Stimulated activated effector memory CD8-positive, alpha-beta T cell treated with anti-CD3 and anti-CD28 coated beads, Interleukin-12 subunit alpha, Interleukin-12 subunit beta, amount 100 ng/mL, for 72 hours (primary cell): ENCODE measurements around the gene GNAQ.

Experiments
- ATAC-seq: fragments of 150-1000 bp; cut with Tn5 transposase; 2 replicates; pipeline ENCODE4 v1.10.0; 2021
- DNase-seq, 2 donors: peaks; one replicate each; pipeline ENCODE4 v3.0.0; 2021 to 2022; ENCODE audit warnings: low spot score in 2 of 2
- H3K27ac Mint-ChIP-seq: one replicate; pipeline ENCODE4 v1.8.0; 2022; ENCODE audit warnings: mild to moderate bottlenecking, mixed read lengths
- H3K36me3 Mint-ChIP-seq: one replicate; pipeline ENCODE4 v1.8.0; 2022; ENCODE audit warnings: mild to moderate bottlenecking, mixed read lengths
- H3K4me1 Mint-ChIP-seq: one replicate; pipeline ENCODE4 v1.8.0; 2022; ENCODE audit warnings: mixed read lengths
- H3K4me3 Mint-ChIP-seq: one replicate; pipeline ENCODE4 v1.8.0; 2022; ENCODE audit warnings: mild to moderate bottlenecking, mixed read lengths
- H3K9me3 Mint-ChIP-seq: one replicate; pipeline ENCODE4 v1.8.0; 2022; ENCODE audit warnings: mixed read lengths

The GNAQ gene

DNA sequence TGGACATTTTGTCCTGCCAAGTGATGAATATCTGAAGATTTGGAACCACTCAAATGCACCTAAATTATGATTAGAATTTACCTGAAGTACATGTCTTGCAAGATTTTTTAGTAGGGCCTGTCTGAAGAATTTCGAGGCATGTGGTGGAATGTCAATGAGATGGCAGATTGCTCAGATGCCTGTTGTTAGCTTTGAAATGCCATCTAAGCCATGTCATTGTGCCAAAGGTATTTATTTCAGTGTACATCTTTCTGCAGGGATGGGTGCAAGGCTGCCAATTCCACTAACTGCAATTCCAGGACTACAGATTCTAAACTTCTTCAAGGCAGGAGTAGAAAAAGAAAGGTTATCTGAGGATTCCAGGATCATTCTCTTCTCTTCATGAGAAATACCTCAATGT lies 9.1 kb upstream of the GNAQ start:
- DNase-seq (no peak), ATAC-seq (no peak)
- Mint-ChIP-seq H3K4me1 (no peaks in the 10 kb centered on the region), H3K9me3 (no peaks in the 10 kb centered on the region), H3K4me3 (no peak overlapping the region), H3K27ac (no peak overlapping the region), H3K36me3 (no peaks in the 10 kb centered on the region)

DNA sequence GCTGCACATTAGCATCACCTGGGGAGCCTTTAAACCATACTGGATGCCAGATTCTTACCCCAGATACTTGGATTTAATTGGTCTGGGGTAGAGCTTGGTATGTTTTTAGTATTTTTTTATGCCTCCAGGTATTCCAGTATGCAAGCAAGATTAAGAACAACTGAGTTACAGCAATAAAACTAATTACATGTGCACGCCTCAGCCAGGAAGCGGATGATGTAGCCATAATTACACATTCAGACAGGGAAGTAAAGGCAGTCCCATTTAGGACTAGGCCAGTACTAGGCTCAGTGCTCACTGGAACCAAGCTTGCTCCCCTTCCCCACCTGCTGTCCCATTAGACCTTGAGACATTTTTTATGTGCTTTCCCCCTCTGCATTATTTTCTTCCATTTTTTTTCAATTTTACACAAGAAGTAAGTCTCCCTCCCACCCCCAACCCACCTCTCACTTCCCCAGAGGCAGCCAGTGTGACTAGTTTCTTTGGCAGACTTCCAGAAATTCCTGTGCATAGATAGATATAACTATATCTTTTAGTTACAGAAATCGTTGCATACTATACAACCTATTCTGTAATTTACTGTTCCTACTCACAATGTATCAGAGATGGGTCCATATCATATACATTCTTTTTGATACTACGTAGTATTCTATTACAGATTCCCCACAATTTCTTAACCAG lies 7.1 kb upstream of the GNAQ start:
- Mint-ChIP-seq H3K36me3 (no peaks in the 10 kb centered on the region), H3K4me1 (peaks cover 8% of the 10 kb centered on the region), H3K4me3 (no peak overlapping the region), H3K9me3 (no peaks in the 10 kb centered on the region), H3K27ac (no peak overlapping the region)
- ATAC-seq (no peak), DNase-seq (no peak)

DNA sequence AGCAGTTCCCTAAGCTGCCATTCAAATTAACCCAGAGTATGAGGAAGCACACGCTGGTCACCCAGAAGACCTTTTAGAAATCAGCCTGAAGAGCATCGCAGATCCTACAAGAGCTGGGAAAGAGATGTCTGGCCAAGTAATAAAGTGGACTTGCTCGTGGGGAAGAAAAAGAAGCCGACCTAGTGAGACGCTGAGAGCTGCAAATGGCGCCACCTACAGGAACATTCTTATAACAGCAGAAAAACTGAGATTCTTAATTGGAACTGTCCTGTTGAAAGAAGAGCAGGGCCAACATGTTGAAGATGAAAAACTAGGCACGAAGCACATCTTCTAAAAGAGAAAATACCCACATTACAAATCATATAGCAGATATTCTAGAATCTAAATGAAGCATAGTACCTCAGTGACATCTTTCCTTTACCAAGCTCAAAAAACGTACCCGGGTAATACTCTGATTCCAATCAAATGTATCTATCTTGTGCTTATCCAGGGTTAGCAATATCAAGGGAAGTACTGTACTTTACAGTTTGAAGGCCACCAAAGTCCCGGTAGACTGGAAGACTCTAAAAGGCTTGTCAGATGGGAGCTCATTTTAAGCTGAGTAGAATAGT lies 3.9 kb upstream of the GNAQ start:
- Mint-ChIP-seq H3K36me3 (no peaks in the 10 kb centered on the region), H3K4me3 (no peak overlapping the region), H3K4me1 (peaks cover 15% of the 10 kb centered on the region), H3K9me3 (no peaks in the 10 kb centered on the region), H3K27ac (no peak overlapping the region)
- DNase-seq = peak; percentile 14 to 56
- ATAC-seq = no peak

DNA sequence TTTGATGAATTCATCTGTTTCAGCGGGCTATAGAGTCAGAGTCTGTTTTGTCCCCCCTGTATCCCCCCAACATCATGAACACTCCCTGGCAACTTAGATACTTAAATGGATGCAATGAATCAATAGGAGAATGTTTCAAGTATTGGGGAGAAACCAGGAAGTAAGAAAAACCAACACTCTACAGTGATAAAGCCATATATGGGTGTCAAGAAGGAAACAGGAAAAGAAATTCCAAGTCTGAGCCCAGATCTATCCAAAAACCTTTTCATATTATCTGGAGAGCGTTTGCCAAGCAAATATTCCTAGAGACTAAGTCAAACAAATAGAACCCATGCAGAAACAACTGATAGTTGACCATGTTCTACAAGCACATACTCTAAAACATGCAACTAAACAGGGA lies 2.3 kb upstream of the GNAQ start:
- ATAC-seq (no peak), DNase-seq (no peak)
- no peak overlapping the region for H3K27ac Mint-ChIP-seq
- H3K9me3 Mint-ChIP-seq = no peaks in the 10 kb centered on the region
- peaks cover 31% of the 10 kb centered on the region for H3K4me1 Mint-ChIP-seq
- H3K4me3 Mint-ChIP-seq = no peak overlapping the region
- H3K36me3 Mint-ChIP-seq = no peaks in the 10 kb centered on the region

DNA sequence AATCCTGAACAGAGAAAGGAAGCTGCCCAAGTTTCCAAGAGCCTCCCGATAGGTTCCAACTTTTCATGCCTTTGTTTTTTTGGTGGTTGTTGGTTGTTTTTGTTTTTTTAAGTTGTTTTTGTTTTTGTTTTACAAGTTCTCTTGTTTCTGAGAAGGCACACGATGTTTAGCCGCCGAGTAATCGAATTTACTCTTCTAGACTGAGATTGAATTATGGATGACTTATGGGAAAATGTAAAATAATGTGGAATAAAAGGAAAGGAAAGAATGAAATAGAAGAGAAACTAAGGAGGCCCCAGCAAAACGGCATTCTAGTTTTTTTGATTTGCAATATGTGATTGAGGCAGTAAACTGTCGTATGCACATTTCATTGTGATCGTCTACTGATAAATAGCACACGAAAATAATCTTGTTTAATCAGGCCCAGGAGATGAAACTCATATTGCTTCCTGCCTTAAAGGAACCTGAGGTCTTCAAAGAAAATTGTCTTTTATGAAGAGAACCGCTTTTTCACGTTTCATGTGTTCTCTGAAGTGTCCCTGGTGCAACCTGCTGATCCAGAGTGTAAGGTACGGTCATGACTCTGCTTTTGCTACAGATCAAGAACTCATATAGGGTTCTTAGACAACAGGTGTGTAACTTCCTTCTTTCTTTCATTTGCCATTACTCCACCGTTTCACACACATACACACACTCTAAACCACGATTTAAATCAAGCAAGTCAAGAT lies 1.3 kb upstream of the GNAQ start:
- no peak for DNase-seq
- Mint-ChIP-seq H3K36me3 (no peaks in the 10 kb centered on the region), H3K9me3 (no peaks in the 10 kb centered on the region), H3K4me1 (peaks cover 35% of the 10 kb centered on the region), H3K4me3 (peak overlapping the region; percentile 84), H3K27ac (peak overlapping the region; percentile 75)
- ATAC-seq = no peak

DNA sequence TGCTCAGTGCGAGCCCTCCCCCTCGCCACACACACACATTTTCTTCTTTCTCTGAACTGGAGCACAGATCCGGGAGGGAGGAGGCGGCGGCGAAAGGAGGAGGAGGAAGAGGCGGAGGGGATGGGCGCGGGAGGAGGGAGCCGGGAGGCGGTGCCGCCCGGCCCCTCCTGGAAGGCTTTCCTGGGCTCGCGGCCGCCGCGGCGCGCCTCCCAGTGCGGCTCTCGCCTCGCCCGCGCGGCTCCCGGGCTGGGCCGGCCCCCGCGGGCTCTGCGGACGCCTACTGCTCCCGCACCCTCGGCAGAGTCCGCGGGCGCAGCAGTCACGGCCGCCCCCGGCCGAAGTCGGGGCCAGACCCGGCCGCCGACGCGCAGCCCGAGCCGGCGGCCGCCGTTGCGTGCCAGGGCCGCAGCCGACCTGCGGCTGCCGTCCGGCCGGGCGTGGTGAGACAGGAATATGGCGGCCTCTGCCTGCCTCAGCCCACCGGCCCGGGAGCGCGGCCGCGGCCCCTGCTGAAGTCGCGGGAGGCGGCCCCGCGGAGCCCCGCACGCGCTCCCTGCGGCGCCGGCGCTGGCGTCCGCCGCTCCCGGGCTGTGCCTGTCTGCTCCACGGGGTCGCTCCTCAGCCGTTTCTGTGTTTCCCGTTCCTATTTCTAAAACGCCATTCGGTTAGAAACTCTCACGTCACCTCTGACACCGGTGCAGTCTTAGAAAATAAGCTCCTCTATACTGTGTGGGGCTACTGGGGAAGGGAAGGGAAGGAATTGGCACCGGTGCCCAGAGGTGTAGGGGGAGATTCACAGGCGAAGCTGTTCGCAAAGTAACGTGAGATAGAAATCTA lies 500 bp upstream of the GNAQ start:
- peaks cover 35% of the 10 kb centered on the region for H3K4me1 Mint-ChIP-seq
- peak; percentile 39 to 62 for DNase-seq
- peak overlapping the region; percentile 75 for H3K27ac Mint-ChIP-seq
- ATAC-seq = peak; percentile 65
- no peaks in the 10 kb centered on the region for H3K9me3 Mint-ChIP-seq
- H3K36me3 Mint-ChIP-seq = no peaks in the 10 kb centered on the region
- peak overlapping the region; percentile 84 for H3K4me3 Mint-ChIP-seq

DNA sequence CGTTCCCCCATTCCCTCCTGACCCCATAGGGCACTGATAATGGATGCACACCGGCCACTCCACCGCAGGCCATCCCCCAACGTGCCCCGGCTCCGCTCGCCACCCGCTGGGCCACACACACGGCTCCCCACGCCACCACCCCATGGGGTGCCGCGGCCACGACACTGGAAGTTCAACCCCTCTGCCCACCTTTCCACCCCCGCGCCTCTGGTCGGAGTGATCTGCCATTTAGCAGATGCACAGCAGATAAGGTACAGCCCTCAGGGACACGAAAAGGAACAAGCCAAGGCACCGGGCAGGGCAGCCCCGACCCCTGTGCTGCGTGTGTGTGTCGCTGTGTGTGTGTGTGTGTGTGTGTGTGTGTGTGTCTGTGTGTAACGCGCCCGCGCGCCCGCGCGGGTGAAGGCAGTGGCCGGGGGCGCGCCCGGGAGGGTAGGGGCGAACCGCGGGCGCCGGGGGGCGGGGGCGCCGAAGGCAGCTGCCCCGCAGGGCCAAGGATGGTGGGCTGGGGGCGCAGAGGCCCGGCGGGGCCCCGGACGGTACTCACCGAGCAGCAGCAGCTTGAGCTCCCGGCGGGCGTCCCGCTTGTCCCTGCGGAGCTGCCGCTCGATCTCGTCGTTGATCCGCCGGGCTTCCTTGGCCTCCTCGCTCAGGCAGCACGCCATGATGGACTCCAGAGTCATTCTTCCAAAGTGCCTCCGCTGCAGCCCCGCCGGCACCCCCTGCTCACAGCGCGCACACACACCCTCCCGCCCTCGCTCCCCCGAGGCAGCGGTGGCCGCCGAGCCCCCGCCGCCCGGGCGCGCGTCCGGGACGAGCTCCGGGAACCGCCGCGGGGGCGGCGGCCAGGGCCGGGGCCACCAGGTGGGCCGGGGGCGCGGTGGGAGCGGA lies 813 bp downstream of the GNAQ start:
- DNase-seq (peak; percentile 36 to 74), ATAC-seq (peak; percentile 49)
- Mint-ChIP-seq H3K27ac (peak overlapping the region; percentile 87), H3K9me3 (no peaks in the 10 kb centered on the region), H3K4me3 (peak overlapping the region; percentile 84), H3K36me3 (no peaks in the 10 kb centered on the region), H3K4me1 (peaks cover 35% of the 10 kb centered on the region)

DNA sequence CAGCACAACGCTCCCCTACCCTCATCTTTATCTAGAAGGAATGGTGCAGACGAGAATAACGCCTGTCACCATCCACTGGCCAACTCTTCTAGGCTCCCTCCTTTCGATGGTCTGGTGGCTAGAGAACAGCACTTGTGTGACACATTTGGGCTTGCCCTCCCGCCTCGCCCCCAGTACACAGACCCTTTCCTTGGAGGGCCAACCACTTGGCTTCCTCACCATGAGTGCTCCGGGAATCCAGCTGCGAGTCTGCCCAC lies 1.4 kb downstream of the GNAQ start:
- H3K4me1 Mint-ChIP-seq = peaks cover 32% of the 10 kb centered on the region
- no peaks in the 10 kb centered on the region for H3K36me3 Mint-ChIP-seq
- no peaks in the 10 kb centered on the region for H3K9me3 Mint-ChIP-seq
- peak overlapping the region; percentile 87 for H3K27ac Mint-ChIP-seq
- ATAC-seq = peak; percentile 36
- H3K4me3 Mint-ChIP-seq = peak overlapping the region; percentile 84
- no peak for DNase-seq

DNA sequence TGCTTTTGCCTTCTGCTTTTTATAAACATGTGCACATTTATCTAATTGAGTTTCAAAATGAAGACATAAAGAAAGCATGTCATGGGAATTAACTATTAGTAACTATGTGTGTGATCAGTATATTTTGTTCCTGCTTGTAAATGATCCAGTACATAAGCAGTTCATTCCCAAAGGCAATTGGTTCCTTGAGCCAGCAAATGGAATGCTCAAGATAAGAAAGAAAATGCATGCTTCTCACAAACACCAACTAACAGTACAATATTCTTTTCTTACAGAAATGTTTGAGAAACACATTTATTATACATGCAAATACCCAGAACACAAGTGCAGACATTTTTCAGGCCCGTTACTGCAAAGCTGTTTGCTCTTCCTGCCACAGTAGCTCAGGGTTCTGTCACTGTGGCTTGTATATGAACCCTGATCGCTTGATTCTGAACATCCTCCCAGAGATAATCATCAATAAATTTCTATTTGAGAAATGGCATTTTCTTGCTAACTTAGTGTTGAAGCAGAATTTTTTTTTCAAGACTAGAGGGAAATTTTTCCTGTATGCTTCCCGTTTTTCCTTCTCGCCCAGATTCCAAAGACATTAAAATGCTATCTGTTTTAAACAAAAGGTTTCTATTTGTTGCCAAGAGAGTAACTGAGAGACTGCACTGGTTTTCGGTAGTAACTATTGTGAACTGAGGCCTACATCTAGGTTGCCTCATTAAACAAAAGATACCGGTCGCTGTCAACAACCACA lies 1.9 kb downstream of the GNAQ start:
- peaks cover 27% of the 10 kb centered on the region for H3K4me1 Mint-ChIP-seq
- no peaks in the 10 kb centered on the region for H3K36me3 Mint-ChIP-seq
- ATAC-seq = no peak
- H3K9me3 Mint-ChIP-seq = no peaks in the 10 kb centered on the region
- no peak for DNase-seq
- H3K27ac Mint-ChIP-seq = peak overlapping the region; percentile 87
- H3K4me3 Mint-ChIP-seq = peak overlapping the region; percentile 84

DNA sequence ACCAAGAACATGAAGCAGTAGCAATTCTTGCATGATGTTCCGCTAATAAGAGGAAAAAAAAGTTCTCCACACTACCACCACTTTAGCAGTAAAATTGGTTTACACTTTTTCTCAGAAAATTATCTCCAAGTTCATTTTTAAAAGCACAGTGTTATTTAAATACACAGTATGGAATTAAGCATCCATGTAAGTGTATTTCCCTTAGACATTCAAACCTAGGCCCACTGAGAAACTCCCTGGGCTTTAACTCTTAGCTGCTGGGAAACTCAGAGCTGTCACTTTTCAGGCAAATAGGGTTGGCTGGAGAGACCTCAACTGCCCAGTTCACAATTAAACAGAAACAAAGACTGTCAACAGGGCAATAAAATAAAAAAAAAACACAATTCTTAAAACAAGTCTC lies 2.7 kb downstream of the GNAQ start:
- no peak for DNase-seq
- no peak overlapping the region for H3K27ac Mint-ChIP-seq
- no peak for ATAC-seq
- H3K9me3 Mint-ChIP-seq = no peaks in the 10 kb centered on the region
- H3K4me1 Mint-ChIP-seq = peaks cover 27% of the 10 kb centered on the region
- H3K4me3 Mint-ChIP-seq = peak overlapping the region; percentile 84
- no peaks in the 10 kb centered on the region for H3K36me3 Mint-ChIP-seq

DNA sequence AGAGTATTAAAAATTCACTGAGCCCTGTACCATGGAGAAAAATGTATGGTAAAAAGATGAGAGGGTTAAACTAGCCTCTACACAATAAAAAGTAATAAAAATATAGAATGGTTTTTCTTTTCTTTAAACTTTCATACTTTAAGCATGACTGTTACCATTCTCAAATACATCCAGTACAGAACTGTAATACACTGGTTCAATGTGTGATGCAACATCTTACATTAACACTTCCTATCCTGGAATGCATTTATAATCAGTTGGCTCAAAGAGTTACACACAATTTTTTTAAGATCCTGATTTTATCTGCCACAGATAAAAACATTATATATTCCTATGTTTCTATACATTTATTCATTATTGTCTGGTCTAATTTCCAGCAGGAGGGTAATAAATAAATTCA lies 4.7 kb downstream of the GNAQ start:
- Mint-ChIP-seq H3K4me1 (peaks cover 27% of the 10 kb centered on the region), H3K4me3 (no peak overlapping the region)

DNA sequence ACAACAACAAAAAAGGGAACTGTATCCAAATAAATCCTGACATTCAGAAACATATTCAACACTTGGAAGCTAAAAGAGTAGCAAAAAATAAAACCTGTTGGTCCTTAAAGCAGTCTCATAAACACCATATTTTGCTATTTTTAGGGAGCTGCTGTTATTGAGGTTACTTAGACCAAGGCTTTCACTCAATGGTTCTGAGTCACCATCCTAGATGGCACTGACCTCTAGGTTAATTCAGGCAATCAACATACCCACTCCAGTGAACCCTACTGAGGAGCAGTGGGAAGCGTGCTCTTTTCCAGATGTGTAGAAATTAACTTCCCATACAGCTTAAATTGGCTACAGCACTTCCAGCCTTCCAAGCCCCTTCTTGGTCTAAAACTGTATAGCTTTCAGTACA lies 5.2 kb downstream of the GNAQ start:
- Mint-ChIP-seq H3K27ac (no peak overlapping the region), H3K9me3 (no peaks in the 10 kb centered on the region), H3K4me1 (peaks cover 32% of the 10 kb centered on the region), H3K4me3 (no peak overlapping the region), H3K36me3 (no peaks in the 10 kb centered on the region)
- ATAC-seq = no peak
- DNase-seq = no peak

More for the DNA sequence above, 4.7 kb downstream of the GNAQ start:
- Mint-ChIP-seq H3K9me3 (no peaks in the 10 kb centered on the region), H3K36me3 (no peaks in the 10 kb centered on the region), H3K27ac (no peak overlapping the region)
- DNase-seq = no peak
- no peak for ATAC-seq

DNA sequence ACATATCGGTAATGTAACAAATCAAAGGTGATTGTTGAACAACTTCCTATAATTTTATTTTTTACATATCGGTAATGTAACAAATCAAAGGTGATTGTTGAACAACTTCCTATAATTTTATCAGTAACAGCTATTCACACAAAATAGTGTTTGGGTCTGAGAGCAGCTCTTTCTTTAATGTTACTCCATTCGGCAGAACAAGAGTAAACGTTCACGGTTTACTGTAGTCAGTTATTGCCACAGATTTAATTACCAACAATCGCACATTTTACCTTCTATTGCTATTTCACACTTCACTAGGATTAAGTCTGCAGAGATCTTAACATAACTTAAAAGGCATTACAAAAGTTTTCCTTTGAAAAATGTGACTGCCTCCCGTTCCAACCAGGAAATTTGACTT lies 6.4 kb downstream of the GNAQ start:
- no peak overlapping the region for H3K4me3 Mint-ChIP-seq
- no peak for ATAC-seq
- no peak overlapping the region for H3K27ac Mint-ChIP-seq
- DNase-seq = no peak
- H3K36me3 Mint-ChIP-seq = no peaks in the 10 kb centered on the region
- H3K9me3 Mint-ChIP-seq = no peaks in the 10 kb centered on the region
- peaks cover 29% of the 10 kb centered on the region for H3K4me1 Mint-ChIP-seq

DNA sequence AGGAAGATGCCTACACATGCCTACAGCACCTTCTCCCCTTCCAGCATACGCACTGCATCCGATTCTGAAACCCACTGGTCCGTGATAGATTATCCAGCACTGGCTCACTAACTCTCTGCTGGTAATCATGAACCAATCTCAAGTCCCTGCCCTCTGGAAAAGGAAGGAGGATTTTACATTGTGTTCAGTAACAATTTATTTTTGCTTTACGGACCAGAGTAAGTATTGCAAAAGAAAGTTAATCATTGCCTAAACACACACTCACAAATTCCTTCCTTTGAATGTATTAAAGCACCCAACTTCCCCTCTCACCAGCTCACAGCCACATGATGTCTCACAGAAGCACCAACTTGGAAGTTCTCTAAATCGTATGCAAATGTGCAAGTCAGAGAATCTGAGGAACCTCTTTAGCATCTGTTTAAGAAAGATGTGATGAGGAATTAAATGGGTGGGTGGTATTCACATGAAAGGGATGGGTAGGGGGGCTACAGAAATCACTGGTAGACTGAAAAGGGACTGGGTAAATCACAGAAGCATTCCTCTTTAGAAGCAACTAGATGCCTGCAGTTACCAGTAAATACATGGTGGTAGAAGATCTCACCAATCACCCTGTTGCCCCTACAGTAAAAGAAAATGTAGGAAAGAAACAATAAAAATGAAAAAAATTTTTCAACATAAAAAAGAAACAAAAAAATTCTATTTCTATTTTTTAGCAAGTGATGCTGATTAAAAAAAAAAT lies 8.4 kb downstream of the GNAQ start:
- DNase-seq = no peak
- no peak overlapping the region for H3K27ac Mint-ChIP-seq
- H3K4me3 Mint-ChIP-seq = no peak overlapping the region
- ATAC-seq = no peak
- H3K4me1 Mint-ChIP-seq = peaks cover 12% of the 10 kb centered on the region
- H3K9me3 Mint-ChIP-seq = no peaks in the 10 kb centered on the region
- no peaks in the 10 kb centered on the region for H3K36me3 Mint-ChIP-seq
